ENCODE measurements around the gene CACNA1C.

The CACNA1C gene

DNA sequence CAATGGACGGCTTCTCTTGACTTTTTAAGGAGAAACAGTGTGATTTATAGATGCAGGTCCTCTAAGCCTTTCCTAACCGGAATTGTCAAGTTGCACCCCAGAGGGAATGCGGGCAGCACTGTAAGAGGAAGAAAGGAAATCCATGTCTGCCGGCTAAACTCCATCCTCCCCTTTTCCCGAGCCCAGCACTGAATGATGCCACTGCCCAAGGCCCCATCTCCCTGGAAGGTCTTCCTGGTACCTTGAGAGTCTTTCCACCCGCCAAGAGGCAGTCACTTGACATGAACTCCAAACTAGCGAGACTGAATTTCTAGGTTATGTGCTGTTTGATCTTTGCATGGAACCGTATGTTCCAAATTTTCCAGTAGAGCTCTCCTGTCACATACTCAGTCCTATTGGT is 428.6 kb downstream of the CACNA1C start:
- no peaks in the 10 kb centered on the region for H3K9me3 ChIP-seq (ENCODE audit: control insufficient read depth in 5 of 5, low read length in 5 of 5)
- peaks cover 0 to 9% (median 0%) of the 10 kb centered on the region in 5 donors for H3K4me1 ChIP-seq (ENCODE audit: control insufficient read depth in 5 of 5, insufficient read depth in 5 of 5, low read length in 5 of 5)
- no peak overlapping the region for H3K27ac ChIP-seq (ENCODE audit: low read depth, low read length)
- no peak overlapping the region for H3K4me3 ChIP-seq (ENCODE audit: low read depth in 1 of 5, low read length in 5 of 5)
- no peak overlapping the region for H3K9ac ChIP-seq (ENCODE audit: low read length in 5 of 5)
- H3K36me3 ChIP-seq (ENCODE audit: control insufficient read depth in 5 of 5, insufficient read depth in 5 of 5, low read length in 5 of 5), result peaks cover 0 to 3% (median 0%) of the 10 kb centered on the region in 5 donors
- H3K27me3 ChIP-seq (ENCODE audit: control insufficient read depth in 5 of 5, insufficient read depth in 4 of 5, low read length in 5 of 5), result peaks cover 0 to 3% (median 0%) of the 10 kb centered on the region in 5 donors

DNA sequence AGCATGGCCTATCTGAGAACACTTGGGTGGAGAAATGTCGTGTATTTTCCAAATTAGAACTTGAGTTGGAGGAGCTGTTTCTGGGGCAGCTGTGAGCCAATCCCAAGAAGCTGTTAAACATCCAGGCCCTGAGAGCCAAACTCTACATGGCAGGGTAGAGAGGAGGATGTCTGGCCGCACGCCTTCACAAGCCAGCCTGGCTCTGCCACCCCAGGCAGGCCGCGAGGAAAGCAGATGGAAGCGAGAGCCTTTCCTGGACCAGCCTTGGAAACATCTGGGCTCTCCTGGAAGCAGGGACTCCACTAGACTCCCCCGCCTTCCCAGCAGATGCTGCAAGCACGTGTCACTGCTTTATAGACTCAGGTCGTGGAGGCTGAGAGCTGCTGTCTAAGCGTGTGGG is 429.2 kb downstream of the CACNA1C start:
- no peaks in the 10 kb centered on the region for H3K9me3 ChIP-seq (ENCODE audit: control insufficient read depth in 5 of 5, low read length in 5 of 5)
- H3K27ac ChIP-seq (ENCODE audit: low read depth, low read length), result no peak overlapping the region
- H3K36me3 ChIP-seq (ENCODE audit: control insufficient read depth in 5 of 5, insufficient read depth in 5 of 5, low read length in 5 of 5), result peaks cover 0 to 3% (median 0%) of the 10 kb centered on the region in 5 donors
- peaks cover 0 to 3% (median 0%) of the 10 kb centered on the region in 5 donors for H3K27me3 ChIP-seq (ENCODE audit: control insufficient read depth in 5 of 5, insufficient read depth in 4 of 5, low read length in 5 of 5)
- H3K9ac ChIP-seq (ENCODE audit: low read length in 5 of 5), result no peak overlapping the region
- H3K4me3 ChIP-seq (ENCODE audit: low read depth in 1 of 5, low read length in 5 of 5), result no peak overlapping the region
- peaks cover 0 to 9% (median 0%) of the 10 kb centered on the region in 5 donors for H3K4me1 ChIP-seq (ENCODE audit: control insufficient read depth in 5 of 5, insufficient read depth in 5 of 5, low read length in 5 of 5)

- Histone ChIP-seq H3K27ac (ENCODE audit: low read depth, low read length) (no peak overlapping the region), H3K9me3 (ENCODE audit: control insufficient read depth in 5 of 5, low read length in 5 of 5) (no peaks in the 10 kb centered on the region), H3K9ac (ENCODE audit: low read length in 5 of 5) (no peak overlapping the region), H3K4me1 (ENCODE audit: control insufficient read depth in 5 of 5, insufficient read depth in 5 of 5, low read length in 5 of 5) (peaks cover 0 to 9% (median 0%) of the 10 kb centered on the region in 5 donors), H3K27me3 (ENCODE audit: control insufficient read depth in 5 of 5, insufficient read depth in 4 of 5, low read length in 5 of 5) (peaks cover 0 to 3% (median 0%) of the 10 kb centered on the region in 5 donors), H3K36me3 (ENCODE audit: control insufficient read depth in 5 of 5, insufficient read depth in 5 of 5, low read length in 5 of 5) (peaks cover 0 to 3% (median 0%) of the 10 kb centered on the region in 5 donors), H3K4me3 (ENCODE audit: low read depth in 1 of 5, low read length in 5 of 5) (no peak overlapping the region)
Observed at GRCh38 chr12:2482938-2483660, 430.3 kb downstream of the CACNA1C start.

DNA sequence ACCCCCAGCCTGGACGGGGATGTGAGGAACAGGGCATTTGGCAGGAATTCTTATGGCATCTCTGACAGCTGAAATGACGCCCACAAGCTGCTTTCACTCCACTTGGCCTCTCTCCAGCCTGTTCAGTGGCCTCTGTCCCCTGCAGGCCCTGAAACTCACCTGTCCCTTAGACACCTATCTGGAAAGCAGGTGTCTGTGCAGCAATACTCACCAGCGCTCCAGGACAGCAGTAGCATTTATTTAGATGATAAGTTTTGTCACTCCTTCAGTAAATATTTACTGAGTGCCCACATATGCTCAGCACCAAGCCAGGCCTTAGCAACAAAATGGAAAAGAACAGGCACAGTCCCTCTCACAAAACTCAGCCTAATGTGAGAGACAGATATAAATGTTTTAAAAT is 430.9 kb downstream of the CACNA1C start:
- Histone ChIP-seq H3K27ac (ENCODE audit: low read depth, low read length) (no peak overlapping the region), H3K36me3 (ENCODE audit: control insufficient read depth in 5 of 5, insufficient read depth in 5 of 5, low read length in 5 of 5) (peaks cover 0 to 3% (median 0%) of the 10 kb centered on the region in 5 donors)

DNA sequence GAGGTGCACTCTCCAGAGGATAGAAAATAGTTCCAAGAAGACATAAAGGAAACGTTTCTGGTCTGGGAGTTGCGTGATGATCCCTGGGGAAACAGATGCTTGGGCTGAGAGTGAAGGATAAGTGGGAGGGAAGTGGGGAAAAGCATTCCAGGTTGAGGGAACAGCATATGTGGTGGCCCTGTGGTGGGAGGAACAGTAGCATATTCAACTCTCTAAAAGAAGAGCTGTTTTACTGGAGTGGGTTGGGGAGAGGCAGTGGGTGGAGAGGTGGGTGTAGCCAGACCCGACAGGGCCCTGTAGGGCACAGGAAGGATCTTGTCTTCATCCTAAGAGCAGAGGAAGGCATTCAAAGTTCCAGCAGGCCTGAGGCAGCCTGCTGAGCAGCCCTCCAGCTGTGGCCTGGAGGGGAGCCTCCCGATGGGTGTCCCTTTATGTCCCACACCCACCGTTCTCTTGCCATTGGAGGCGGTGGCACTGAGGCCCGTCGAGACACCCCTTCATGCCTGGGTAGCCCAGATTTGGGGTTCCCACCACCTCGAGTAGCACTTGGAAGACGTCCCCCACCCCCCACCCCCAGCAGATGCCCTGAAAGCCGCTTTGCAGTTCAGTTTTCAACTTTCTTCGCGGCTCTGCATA is 431.5 kb downstream of the CACNA1C start:
- no peak overlapping the region for H3K9ac ChIP-seq (ENCODE audit: low read length in 5 of 5)
- peaks cover 0 to 9% (median 0%) of the 10 kb centered on the region in 5 donors for H3K4me1 ChIP-seq (ENCODE audit: control insufficient read depth in 5 of 5, insufficient read depth in 5 of 5, low read length in 5 of 5)
- no peak overlapping the region for H3K27ac ChIP-seq (ENCODE audit: low read depth, low read length)

More for the DNA sequence above, 430.9 kb downstream of the CACNA1C start:
- Histone ChIP-seq H3K9ac (ENCODE audit: low read length in 5 of 5) (no peak overlapping the region), H3K4me3 (ENCODE audit: low read depth in 1 of 5, low read length in 5 of 5) (no peak overlapping the region), H3K9me3 (ENCODE audit: control insufficient read depth in 5 of 5, low read length in 5 of 5) (no peaks in the 10 kb centered on the region), H3K4me1 (ENCODE audit: control insufficient read depth in 5 of 5, insufficient read depth in 5 of 5, low read length in 5 of 5) (peaks cover 0 to 9% (median 0%) of the 10 kb centered on the region in 5 donors), H3K27me3 (ENCODE audit: control insufficient read depth in 5 of 5, insufficient read depth in 4 of 5, low read length in 5 of 5) (peaks cover 0 to 3% (median 0%) of the 10 kb centered on the region in 5 donors)

GRCh38 chr12:2485681-2486080 is 432.9 kb downstream of the CACNA1C start:
- Histone ChIP-seq H3K27ac (ENCODE audit: low read depth, low read length) (no peak overlapping the region), H3K4me3 (ENCODE audit: low read depth in 1 of 5, low read length in 5 of 5) (no peak overlapping the region), H3K4me1 (ENCODE audit: control insufficient read depth in 5 of 5, insufficient read depth in 5 of 5, low read length in 5 of 5) (peaks cover 0 to 3% (median 0%) of the 10 kb centered on the region in 5 donors), H3K27me3 (ENCODE audit: control insufficient read depth in 5 of 5, insufficient read depth in 4 of 5, low read length in 5 of 5) (peaks cover 0 to 3% (median 0%) of the 10 kb centered on the region in 5 donors), H3K9ac (ENCODE audit: low read length in 5 of 5) (no peak overlapping the region), H3K9me3 (ENCODE audit: control insufficient read depth in 5 of 5, low read length in 5 of 5) (no peaks in the 10 kb centered on the region), H3K36me3 (ENCODE audit: control insufficient read depth in 5 of 5, insufficient read depth in 5 of 5, low read length in 5 of 5) (peaks cover 0 to 3% (median 0%) of the 10 kb centered on the region in 5 donors)

More for the DNA sequence above, 431.5 kb downstream of the CACNA1C start:
- Histone ChIP-seq H3K9me3 (ENCODE audit: control insufficient read depth in 5 of 5, low read length in 5 of 5) (no peaks in the 10 kb centered on the region), H3K4me3 (ENCODE audit: low read depth in 1 of 5, low read length in 5 of 5) (no peak overlapping the region), H3K27me3 (ENCODE audit: control insufficient read depth in 5 of 5, insufficient read depth in 4 of 5, low read length in 5 of 5) (peaks cover 0 to 3% (median 0%) of the 10 kb centered on the region in 5 donors), H3K36me3 (ENCODE audit: control insufficient read depth in 5 of 5, insufficient read depth in 5 of 5, low read length in 5 of 5) (peaks cover 0 to 3% (median 0%) of the 10 kb centered on the region in 5 donors)

DNA sequence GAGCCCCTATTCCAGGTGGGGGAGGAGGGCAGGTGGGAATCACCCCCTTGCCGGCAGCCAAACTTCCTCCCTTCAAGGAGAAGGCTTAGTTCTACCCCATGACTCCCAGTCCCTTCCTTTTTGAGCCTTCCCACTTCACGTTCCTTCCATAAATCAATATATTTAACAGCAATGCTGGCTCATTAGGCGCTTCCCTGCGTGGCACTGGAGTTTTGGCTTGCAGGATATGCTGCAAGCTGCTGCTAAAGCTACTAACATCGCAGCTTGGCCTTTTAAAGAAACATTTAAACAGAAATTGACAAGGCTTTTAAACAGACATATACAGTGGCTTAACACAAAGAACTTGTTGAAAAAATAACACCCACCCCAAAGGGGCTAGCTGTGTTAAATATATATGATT is 434.0 kb downstream of the CACNA1C start:
- peaks cover 0 to 3% (median 0%) of the 10 kb centered on the region in 5 donors for H3K27me3 ChIP-seq (ENCODE audit: control insufficient read depth in 5 of 5, insufficient read depth in 4 of 5, low read length in 5 of 5)
- no peak overlapping the region for H3K27ac ChIP-seq (ENCODE audit: low read depth, low read length)
- no peaks in the 10 kb centered on the region for H3K9me3 ChIP-seq (ENCODE audit: control insufficient read depth in 5 of 5, low read length in 5 of 5)
- H3K9ac ChIP-seq (ENCODE audit: low read length in 5 of 5), result no peak overlapping the region
- H3K36me3 ChIP-seq (ENCODE audit: control insufficient read depth in 5 of 5, insufficient read depth in 5 of 5, low read length in 5 of 5), result peaks cover 0 to 3% (median 0%) of the 10 kb centered on the region in 5 donors
- no peak overlapping the region for H3K4me3 ChIP-seq (ENCODE audit: low read depth in 1 of 5, low read length in 5 of 5)
- peaks cover 0 to 14% (median 0%) of the 10 kb centered on the region in 5 donors for H3K4me1 ChIP-seq (ENCODE audit: control insufficient read depth in 5 of 5, insufficient read depth in 5 of 5, low read length in 5 of 5)

- Histone ChIP-seq H3K27me3 (ENCODE audit: control insufficient read depth in 5 of 5, insufficient read depth in 4 of 5, low read length in 5 of 5) (peaks cover 0 to 3% (median 0%) of the 10 kb centered on the region in 5 donors), H3K36me3 (ENCODE audit: control insufficient read depth in 5 of 5, insufficient read depth in 5 of 5, low read length in 5 of 5) (peaks cover 0 to 3% (median 0%) of the 10 kb centered on the region in 5 donors), H3K9ac (ENCODE audit: low read length in 5 of 5) (no peak overlapping the region), H3K27ac (ENCODE audit: low read depth, low read length) (no peak overlapping the region), H3K4me1 (ENCODE audit: control insufficient read depth in 5 of 5, insufficient read depth in 5 of 5, low read length in 5 of 5) (peaks cover 0 to 18% (median 0%) of the 10 kb centered on the region in 5 donors), H3K4me3 (ENCODE audit: low read depth in 1 of 5, low read length in 5 of 5) (no peak overlapping the region), H3K9me3 (ENCODE audit: control insufficient read depth in 5 of 5, low read length in 5 of 5) (no peaks in the 10 kb centered on the region)
Observed at GRCh38 chr12:2487278-2487677, 434.5 kb downstream of the CACNA1C start.

GRCh38 chr12:2488131-2488530 is 435.3 kb downstream of the CACNA1C start:
- Histone ChIP-seq H3K4me3 (ENCODE audit: low read depth in 1 of 5, low read length in 5 of 5) (no peak overlapping the region), H3K4me1 (ENCODE audit: control insufficient read depth in 5 of 5, insufficient read depth in 5 of 5, low read length in 5 of 5) (peaks cover 0 to 27% (median 0%) of the 10 kb centered on the region in 5 donors)

GRCh38 chr12:2488596-2488995 is 435.8 kb downstream of the CACNA1C start:
- no peak overlapping the region for H3K9ac ChIP-seq (ENCODE audit: low read length in 5 of 5)
- H3K4me3 ChIP-seq (ENCODE audit: low read depth in 1 of 5, low read length in 5 of 5), result no peak overlapping the region
- peaks cover 0 to 3% (median 0%) of the 10 kb centered on the region in 5 donors for H3K27me3 ChIP-seq (ENCODE audit: control insufficient read depth in 5 of 5, insufficient read depth in 4 of 5, low read length in 5 of 5)
- H3K9me3 ChIP-seq (ENCODE audit: control insufficient read depth in 5 of 5, low read length in 5 of 5), result no peaks in the 10 kb centered on the region
- peaks cover 0 to 3% (median 0%) of the 10 kb centered on the region in 5 donors for H3K36me3 ChIP-seq (ENCODE audit: control insufficient read depth in 5 of 5, insufficient read depth in 5 of 5, low read length in 5 of 5)
- H3K4me1 ChIP-seq (ENCODE audit: control insufficient read depth in 5 of 5, insufficient read depth in 5 of 5, low read length in 5 of 5), result peaks cover 0 to 32% (median 3%) of the 10 kb centered on the region in 5 donors
- H3K27ac ChIP-seq (ENCODE audit: low read depth, low read length), result no peak overlapping the region

More at GRCh38 chr12:2488131-2488530, 435.3 kb downstream of the CACNA1C start:
- no peaks in the 10 kb centered on the region for H3K9me3 ChIP-seq (ENCODE audit: control insufficient read depth in 5 of 5, low read length in 5 of 5)
- H3K36me3 ChIP-seq (ENCODE audit: control insufficient read depth in 5 of 5, insufficient read depth in 5 of 5, low read length in 5 of 5), result peaks cover 0 to 3% (median 0%) of the 10 kb centered on the region in 5 donors
- H3K27ac ChIP-seq (ENCODE audit: low read depth, low read length), result no peak overlapping the region
- no peak overlapping the region for H3K9ac ChIP-seq (ENCODE audit: low read length in 5 of 5)
- peaks cover 0 to 3% (median 0%) of the 10 kb centered on the region in 5 donors for H3K27me3 ChIP-seq (ENCODE audit: control insufficient read depth in 5 of 5, insufficient read depth in 4 of 5, low read length in 5 of 5)
